ENCODE results near the gene LRP1B.

GRCh38 chr2:141021109-141021508 is 1109.7 kb downstream of the LRP1B start:
- TF ChIP-seq, protein P1, sequence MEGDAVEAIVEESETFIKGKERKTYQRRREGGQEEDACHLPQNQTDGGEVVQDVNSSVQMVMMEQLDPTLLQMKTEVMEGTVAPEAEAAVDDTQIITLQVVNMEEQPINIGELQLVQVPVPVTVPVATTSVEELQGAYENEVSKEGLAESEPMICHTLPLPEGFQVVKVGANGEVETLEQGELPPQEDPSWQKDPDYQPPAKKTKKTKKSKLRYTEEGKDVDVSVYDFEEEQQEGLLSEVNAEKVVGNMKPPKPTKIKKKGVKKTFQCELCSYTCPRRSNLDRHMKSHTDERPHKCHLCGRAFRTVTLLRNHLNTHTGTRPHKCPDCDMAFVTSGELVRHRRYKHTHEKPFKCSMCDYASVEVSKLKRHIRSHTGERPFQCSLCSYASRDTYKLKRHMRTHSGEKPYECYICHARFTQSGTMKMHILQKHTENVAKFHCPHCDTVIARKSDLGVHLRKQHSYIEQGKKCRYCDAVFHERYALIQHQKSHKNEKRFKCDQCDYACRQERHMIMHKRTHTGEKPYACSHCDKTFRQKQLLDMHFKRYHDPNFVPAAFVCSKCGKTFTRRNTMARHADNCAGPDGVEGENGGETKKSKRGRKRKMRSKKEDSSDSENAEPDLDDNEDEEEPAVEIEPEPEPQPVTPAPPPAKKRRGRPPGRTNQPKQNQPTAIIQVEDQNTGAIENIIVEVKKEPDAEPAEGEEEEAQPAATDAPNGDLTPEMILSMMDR (IDR thresholded peaks at IDR 0.05): no peak
- TF ChIP-seq POLR2A (IDR thresholded peaks at IDR 0.05): no peak
- no peak for TF ChIP-seq EP300 (IDR thresholded peaks at IDR 0.05)

All from tibial nerve (tissue), 4 donors.